ENCODE results near the gene TEAD4. TPM values are rescaled to one million over a fixed set of nuclear protein-coding genes. Genes with fewer than 3 reads are reported as not detected.

Gene TEAD4
- total RNA-seq, 1 experiment from 2014 or later: 127 TPM

DNA sequence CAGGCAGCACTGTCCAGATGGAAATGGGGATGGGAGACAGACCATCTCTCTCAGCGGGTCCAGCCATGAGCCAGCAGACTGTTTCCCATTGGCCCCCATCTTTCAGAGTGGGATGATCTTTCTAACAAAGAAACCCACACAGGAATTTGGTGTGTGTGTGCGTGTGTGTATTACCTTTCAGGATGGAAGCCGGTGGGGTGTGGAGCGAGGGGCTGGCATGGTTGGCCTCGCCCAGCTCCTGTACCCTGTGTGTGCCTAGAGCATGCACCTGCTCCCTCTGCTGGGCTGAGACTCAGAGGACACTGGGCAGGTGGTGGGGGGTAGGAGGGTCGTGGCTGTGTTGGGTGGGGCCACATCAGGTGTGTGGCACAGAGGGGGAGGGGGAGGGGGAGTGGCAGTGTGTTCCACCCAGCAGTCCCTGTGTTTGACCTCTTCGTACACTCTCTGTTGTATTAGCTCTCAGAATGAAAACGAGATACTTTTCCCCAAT, 85.0 kb downstream of the TEAD4 start:
- Mint-ChIP-seq H3K27ac (peak overlapping the region in 1 of 3 experiments; percentile 36; a peak in 2 of 7 replicates), H3K36me3 (ENCODE audit: insufficient read depth in 1 of 3, low read depth in 3 of 3) (peaks cover 14 to 54% (median 21%) of the 10 kb centered on the region in 3 experiments), H3K4me1 (peaks cover 13 to 14% of the 10 kb centered on the region in 2 experiments), H3K4me3 (no peak overlapping the region), H3K9me3 (no peaks in the 10 kb centered on the region), H3K27me3 (ENCODE audit: low read depth) (peaks cover 6% of the 10 kb centered on the region)
- no peak overlapping the region for H2BK20ac ChIP-seq (ENCODE audit: low read depth, low read length, poor library complexity, severe bottlenecking)
- H2BK12ac ChIP-seq (ENCODE audit: insufficient read length, low read depth, low read length): no peak overlapping the region
- WGBS (ENCODE audit: extremely low coverage, insufficient read length, low lambda C conversion rate): no CpG with 5 or more reads among the region's 8 CpGs
- no peaks in the 10 kb centered on the region for H3K9me3 ChIP-seq (ENCODE audit: control insufficient read depth, low read depth, low read length)
- H3K23ac ChIP-seq (ENCODE audit: insufficient read length, low read depth, low read length): no peak overlapping the region
- H3K18ac ChIP-seq (ENCODE audit: insufficient read length, low read depth, low read length): no peak overlapping the region
- no peak overlapping the region for H4K5ac ChIP-seq (ENCODE audit: insufficient read length, low read depth, low read length)
- H3K4me2 ChIP-seq (ENCODE audit: insufficient read depth, insufficient read length, low read length): no peak overlapping the region
- H3K56ac ChIP-seq (ENCODE audit: insufficient read length, low read depth, low read length): no peak overlapping the region
- H3T11ph ChIP-seq (ENCODE audit: low read length): no peak overlapping the region
- DNase-seq: peak; percentile 44
- H4K91ac ChIP-seq (ENCODE audit: insufficient read length, low read depth, low read length): no peak overlapping the region
- TF ChIP-seq CTCF (conservative IDR thresholded peaks at IDR 0.05): 0 out of 3 replicates have a peak, but pooled peaks have one; percentile 9
- H3K23me2 ChIP-seq (ENCODE audit: insufficient read length, low read depth, low read length, poor library complexity, severe bottlenecking): no peaks in the 10 kb centered on the region
- H3K4ac ChIP-seq (ENCODE audit: low read depth, low read length): no peak overlapping the region
- no peak overlapping the region for H2BK5ac ChIP-seq (ENCODE audit: insufficient read length, low read length)
- no peaks in the 10 kb centered on the region for H3K27me3 ChIP-seq (ENCODE audit: insufficient read depth, low read length)
- H3K14ac ChIP-seq (ENCODE audit: insufficient read depth, low read length): no peak overlapping the region
- no peaks in the 10 kb centered on the region for H3K79me2 ChIP-seq (ENCODE audit: insufficient read depth, low read length)
- no peaks in the 10 kb centered on the region for H3K79me1 ChIP-seq (ENCODE audit: insufficient read depth, low read depth, low read length, poor library complexity, severe bottlenecking)
- H4K8ac ChIP-seq (replicated peaks; ENCODE audit: insufficient read length, low read depth, low read length): no peak overlapping the region
- H4K20me1 ChIP-seq (ENCODE audit: control insufficient read depth, insufficient read depth, insufficient read length): no peaks in the 10 kb centered on the region
- H2AK5ac ChIP-seq (ENCODE audit: insufficient read length, low read length): no peak overlapping the region
- no peak overlapping the region for H2BK15ac ChIP-seq (ENCODE audit: low read depth, low read length)
- no peaks in the 10 kb centered on the region; the same call in 1 of the 2 replicates for H3K4me1 ChIP-seq (ENCODE audit: insufficient read depth, low read length)
- no peak overlapping the region for H3K9ac ChIP-seq (ENCODE audit: extremely low read depth, insufficient read length, low read length)
- no peak overlapping the region for H2BK120ac ChIP-seq (ENCODE audit: low read depth, low read length, poor library complexity, severe bottlenecking)
- H2AFZ ChIP-seq (ENCODE audit: low read length): no peak overlapping the region
- no peak overlapping the region for H3K27ac ChIP-seq (ENCODE audit: insufficient read length, low read depth, low read length)
